Large intestine (tissue), 3 donors: ENCODE results near the gene TGFB1I1. TPM values are rescaled to one million over a fixed set of nuclear protein-coding genes. Genes with fewer than 3 reads are reported as not detected.
A peak's percentile ranks its signal among the peaks of the same experiment; 100 is the strongest.

Experiments used
- DNase-seq, 2 donors: peaks; one replicate each; pipeline versions ENCODE4 v3.0.0 to v3.0.0-alpha.2; 2013
- H3K27ac ChIP-seq: one replicate; pipeline ENCODE4 v1.5.1; 2013; ENCODE audit warnings: low read length
- H3K27me3 ChIP-seq: 2 replicates; pipeline ENCODE4 v1.6.1; 2013; ENCODE audit warnings: low read length; ENCODE audit not compliant: control insufficient read depth, insufficient read depth
- H3K36me3 ChIP-seq: 2 replicates; pipeline ENCODE4 v1.6.1; 2013; ENCODE audit warnings: low read length; ENCODE audit not compliant: control insufficient read depth, insufficient read depth
- H3K4me1 ChIP-seq: one replicate; pipeline ENCODE4 v1.6.1; 2013; ENCODE audit warnings: low read length; ENCODE audit not compliant: control insufficient read depth, insufficient read depth
- H3K4me3 ChIP-seq: one replicate; pipeline ENCODE4 v1.5.1; 2013; ENCODE audit warnings: low read length
- H3K9me3 ChIP-seq: one replicate; pipeline ENCODE4 v1.6.1; 2013; ENCODE audit warnings: mild to moderate bottlenecking, low read depth, low read length, moderate library complexity; ENCODE audit not compliant: control insufficient read depth
- WGBS: methylation state at CpG from one replicate; pipeline ENCODE4 v1.1.5; 2013; ENCODE audit warnings: low lambda C conversion rate; ENCODE audit not compliant: insufficient coverage; 5-methylcytosine and 5-hydroxymethylcytosine counted together
- polyA plus RNA-seq: library from polyadenylated mRNA; unstranded; fragments of 120-200 nt; gene quantifications from one replicate; pipeline ENCODE4 v1.2.1, GENCODE V29; 2013

The TGFB1I1 gene
- polyA plus RNA-seq, 1 donor: 38.7 TPM

DNA sequence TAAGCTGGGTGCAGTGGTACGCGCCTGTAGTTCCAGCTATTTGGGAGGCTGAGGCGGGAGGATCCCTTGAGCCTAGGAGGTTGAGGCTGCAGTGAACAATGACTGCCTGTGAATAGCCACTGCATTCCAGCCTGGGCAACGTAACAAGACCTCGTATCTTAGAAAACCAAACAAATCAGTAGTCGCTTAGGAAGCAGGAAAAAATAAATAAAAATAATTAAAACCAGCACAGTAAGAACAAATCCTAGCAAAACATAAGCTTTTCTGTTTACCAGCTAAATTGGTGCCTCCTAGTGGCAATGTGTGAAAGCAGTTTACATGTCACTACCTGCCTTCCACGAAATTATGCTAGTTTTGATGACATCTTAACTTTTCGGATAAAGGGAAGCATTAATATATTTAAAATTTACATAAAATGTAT is 11.4 kb upstream of the TGFB1I1 start:
- 60% methylated on average over 4 of the region's 8 CpGs for WGBS
- peak in 1 of 2 donors; percentile 32 for DNase-seq
- Histone ChIP-seq H3K27ac (peak overlapping the region; percentile 95), H3K9me3 (no peaks in the 10 kb centered on the region), H3K4me1 (peaks cover 22% of the 10 kb centered on the region), H3K4me3 (peak overlapping the region; percentile 49), H3K36me3 (peaks cover 40% of the 10 kb centered on the region), H3K27me3 (no peaks in the 10 kb centered on the region)

DNA sequence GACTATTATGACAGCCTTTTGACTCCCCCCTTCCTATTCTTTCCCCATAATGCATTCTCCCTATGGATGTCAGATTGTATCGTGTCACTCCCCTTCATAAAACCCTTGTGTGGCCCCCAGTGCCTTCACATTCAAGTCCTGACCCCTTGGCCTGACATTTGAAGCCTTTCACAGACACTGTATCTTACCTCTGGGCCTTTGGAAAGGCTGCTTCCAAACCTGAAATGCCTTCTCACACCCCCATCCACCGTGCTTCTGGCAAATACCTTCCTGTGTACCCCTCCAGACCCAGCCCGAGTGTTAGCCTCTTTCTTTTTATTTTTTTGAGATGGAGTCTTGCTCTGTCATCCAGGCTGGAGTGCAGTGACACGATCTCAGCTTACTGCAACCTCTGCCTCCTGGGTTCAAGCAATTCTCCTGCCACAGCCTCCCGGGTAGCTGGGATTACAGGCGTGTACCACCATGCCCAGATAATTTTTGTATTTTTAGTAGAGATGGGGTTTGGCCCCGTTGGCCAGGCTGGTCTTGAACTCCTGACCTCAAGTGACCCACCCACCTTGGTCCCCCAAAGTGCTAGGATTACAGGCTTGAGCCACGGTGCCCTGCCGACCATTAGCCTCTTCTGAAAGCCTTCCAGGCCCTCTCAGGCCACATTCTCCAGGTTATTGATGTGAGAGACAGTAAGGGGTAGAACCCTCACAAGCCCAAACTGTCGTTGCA is 10.6 kb upstream of the TGFB1I1 start:
- no peak overlapping the region for H3K4me3 ChIP-seq
- no peak overlapping the region for H3K27ac ChIP-seq
- H3K27me3 ChIP-seq: no peaks in the 10 kb centered on the region
- peaks cover 22% of the 10 kb centered on the region for H3K4me1 ChIP-seq
- 83% methylated on average over 1 of the region's 10 CpGs for WGBS
- no peaks in the 10 kb centered on the region for H3K9me3 ChIP-seq
- DNase-seq: no peak
- H3K36me3 ChIP-seq: peaks cover 47% of the 10 kb centered on the region

DNA sequence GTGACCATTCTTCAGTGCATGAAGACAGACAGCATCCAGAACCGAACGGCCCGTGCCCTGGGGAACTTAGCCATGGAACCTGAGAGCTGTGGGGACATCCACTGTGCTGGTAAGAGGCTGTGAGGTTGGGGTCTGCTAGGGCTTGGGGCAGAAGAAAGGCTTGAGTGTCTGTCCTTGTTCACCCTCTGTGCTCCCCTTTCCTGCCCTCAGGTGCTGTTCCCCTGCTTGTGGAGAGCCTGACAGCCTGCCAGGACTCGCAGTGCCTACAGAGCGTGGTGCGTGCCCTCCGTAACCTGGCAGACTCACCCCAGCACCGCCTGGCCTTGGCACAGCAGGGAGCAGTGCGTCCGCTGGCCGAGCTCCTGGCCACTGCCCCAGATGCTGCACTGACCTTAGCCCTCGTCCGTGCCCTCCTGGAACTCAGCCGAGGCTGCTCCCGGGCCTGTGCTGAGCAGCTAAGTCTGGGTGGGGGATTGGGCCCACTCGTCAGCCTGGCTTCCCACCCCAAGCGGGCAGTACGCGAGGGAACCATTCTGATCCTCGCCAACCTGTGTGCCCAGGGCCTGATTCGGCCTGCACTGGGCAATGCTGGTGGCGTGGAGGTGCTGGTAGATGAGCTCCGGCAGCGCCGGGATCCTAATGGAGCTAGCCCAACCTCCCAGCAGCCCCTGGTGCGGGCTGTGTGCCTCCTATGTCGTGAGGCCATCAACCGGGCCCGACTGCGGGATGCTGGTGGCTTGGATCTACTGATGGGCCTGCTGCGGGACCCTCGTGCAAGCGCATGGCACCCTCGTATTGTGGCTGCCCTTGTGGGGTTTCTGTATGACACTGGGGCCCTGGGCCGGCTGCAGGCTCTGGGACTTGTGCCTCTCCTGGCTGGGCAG is 9.8 kb upstream of the TGFB1I1 start:
- Histone ChIP-seq H3K36me3 (peaks cover 43% of the 10 kb centered on the region), H3K4me1 (peaks cover 14% of the 10 kb centered on the region), H3K9me3 (no peaks in the 10 kb centered on the region), H3K27me3 (no peaks in the 10 kb centered on the region), H3K4me3 (no peak overlapping the region), H3K27ac (no peak overlapping the region)
- DNase-seq: no peak
- WGBS: no CpG with 5 or more reads among the region's 35 CpGs

DNA sequence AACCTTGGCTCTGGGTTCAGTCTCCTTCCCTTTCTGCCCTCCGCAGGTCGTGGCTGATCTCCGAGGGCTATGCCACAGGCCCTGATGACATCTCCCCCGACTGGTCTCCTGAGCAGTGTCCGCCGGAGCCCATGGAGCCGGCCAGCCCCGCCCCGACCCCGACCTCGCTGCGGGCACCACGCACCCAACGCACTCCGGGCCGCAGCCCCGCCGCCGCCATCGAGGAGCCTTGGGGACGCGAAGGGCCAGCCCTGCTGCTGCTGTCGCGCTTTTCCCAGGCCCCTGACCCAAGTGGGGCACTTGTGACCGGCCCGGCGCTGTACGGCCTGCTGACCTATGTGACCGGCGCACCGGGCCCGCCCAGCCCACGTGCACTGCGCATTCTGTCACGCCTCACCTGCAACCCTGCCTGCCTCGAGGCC is 7.6 kb upstream of the TGFB1I1 start:
- H3K9me3 ChIP-seq: no peaks in the 10 kb centered on the region
- peaks cover 45% of the 10 kb centered on the region for H3K36me3 ChIP-seq
- no peak overlapping the region for H3K27ac ChIP-seq
- no peak overlapping the region for H3K4me3 ChIP-seq
- no peak for DNase-seq
- WGBS: no CpG with 5 or more reads among the region's 36 CpGs
- peaks cover 5% of the 10 kb centered on the region for H3K4me1 ChIP-seq
- H3K27me3 ChIP-seq: no peaks in the 10 kb centered on the region

DNA sequence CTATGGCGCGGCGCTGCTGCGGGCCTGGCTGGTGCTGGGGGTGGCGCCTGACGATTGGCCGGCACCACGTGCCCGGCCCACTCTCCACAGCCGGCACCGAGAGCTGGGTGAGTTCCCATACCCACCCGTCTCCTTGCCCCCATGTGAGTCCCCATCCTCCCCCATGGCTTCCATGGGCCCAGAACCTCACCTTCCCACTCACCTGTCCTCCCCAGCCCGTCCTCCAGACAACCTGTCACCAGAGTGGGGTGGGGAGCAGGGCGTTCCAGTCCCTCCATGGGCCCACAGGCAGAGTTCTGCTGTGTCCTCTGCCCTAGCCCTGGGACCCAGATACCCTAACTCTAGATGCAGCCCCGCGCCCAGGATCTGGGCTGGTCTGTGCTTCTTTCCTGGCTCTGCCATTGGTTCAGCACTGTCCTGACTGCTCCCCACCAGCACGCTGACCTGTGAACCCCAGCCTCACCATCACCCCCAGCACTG is 7.1 kb upstream of the TGFB1I1 start:
- H3K27me3 ChIP-seq: no peaks in the 10 kb centered on the region
- no CpG with 5 or more reads among the region's 17 CpGs for WGBS
- H3K27ac ChIP-seq: no peak overlapping the region
- H3K36me3 ChIP-seq: peaks cover 45% of the 10 kb centered on the region
- no peak for DNase-seq
- peaks cover 5% of the 10 kb centered on the region for H3K4me1 ChIP-seq
- no peaks in the 10 kb centered on the region for H3K9me3 ChIP-seq
- H3K4me3 ChIP-seq: no peak overlapping the region

DNA sequence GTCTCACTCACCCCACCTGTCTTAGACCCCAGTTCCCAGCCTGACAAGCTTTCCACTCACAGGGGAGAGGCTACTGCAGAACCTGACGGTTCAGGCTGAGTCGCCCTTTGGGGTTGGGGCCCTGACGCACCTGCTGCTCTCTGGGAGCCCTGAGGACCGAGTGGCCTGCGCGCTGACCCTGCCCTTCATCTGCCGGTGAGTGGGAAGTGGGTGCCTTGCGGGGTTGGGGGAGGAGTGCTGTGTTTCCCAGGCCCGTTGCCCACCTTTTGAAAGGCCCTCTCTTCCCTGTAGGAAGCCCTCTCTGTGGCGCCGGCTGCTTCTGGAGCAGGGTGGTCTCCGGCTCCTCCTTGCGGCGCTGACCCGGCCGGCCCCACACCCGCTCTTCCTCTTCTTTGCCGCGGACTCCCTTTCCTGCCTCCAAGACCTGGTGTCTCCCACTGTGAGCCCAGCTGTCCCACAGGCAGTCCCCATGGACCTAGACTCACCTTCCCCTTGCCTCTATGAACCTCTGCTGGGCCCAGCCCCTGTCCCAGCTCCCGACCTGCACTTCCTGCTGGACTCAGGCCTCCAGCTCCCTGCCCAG is 6.1 kb upstream of the TGFB1I1 start:
- DNase-seq: no peak
- H3K36me3 ChIP-seq: peaks cover 45% of the 10 kb centered on the region
- no peak overlapping the region for H3K27ac ChIP-seq
- no peaks in the 10 kb centered on the region for H3K4me1 ChIP-seq
- no peak overlapping the region for H3K4me3 ChIP-seq
- H3K9me3 ChIP-seq: no peaks in the 10 kb centered on the region
- no CpG with 5 or more reads among the region's 20 CpGs for WGBS
- H3K27me3 ChIP-seq: no peaks in the 10 kb centered on the region

DNA sequence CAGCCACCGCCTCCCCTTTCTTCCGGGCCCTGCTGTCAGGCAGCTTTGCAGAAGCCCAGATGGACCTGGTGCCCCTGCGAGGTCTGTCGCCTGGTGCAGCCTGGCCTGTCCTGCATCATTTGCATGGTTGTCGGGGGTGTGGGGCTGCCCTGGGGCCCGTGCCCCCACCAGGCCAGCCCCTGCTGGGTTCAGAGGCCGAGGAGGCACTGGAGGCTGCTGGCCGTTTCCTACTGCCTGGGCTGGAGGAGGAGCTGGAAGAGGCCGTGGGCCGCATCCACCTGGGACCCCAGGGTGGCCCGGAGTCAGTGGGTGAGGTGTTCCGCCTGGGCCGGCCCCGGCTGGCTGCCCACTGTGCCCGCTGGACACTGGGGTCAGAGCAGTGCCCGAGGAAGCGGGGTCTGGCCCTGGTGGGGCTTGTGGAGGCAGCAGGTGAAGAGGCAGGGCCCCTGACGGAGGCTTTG is 5.5 kb upstream of the TGFB1I1 start:
- DNase-seq: no peak
- H3K4me1 ChIP-seq: peaks cover 5% of the 10 kb centered on the region
- H3K36me3 ChIP-seq: peaks cover 45% of the 10 kb centered on the region
- no peaks in the 10 kb centered on the region for H3K27me3 ChIP-seq
- WGBS: no CpG with 5 or more reads among the region's 18 CpGs
- no peak overlapping the region for H3K4me3 ChIP-seq
- H3K9me3 ChIP-seq: no peaks in the 10 kb centered on the region
- H3K27ac ChIP-seq: no peak overlapping the region

DNA sequence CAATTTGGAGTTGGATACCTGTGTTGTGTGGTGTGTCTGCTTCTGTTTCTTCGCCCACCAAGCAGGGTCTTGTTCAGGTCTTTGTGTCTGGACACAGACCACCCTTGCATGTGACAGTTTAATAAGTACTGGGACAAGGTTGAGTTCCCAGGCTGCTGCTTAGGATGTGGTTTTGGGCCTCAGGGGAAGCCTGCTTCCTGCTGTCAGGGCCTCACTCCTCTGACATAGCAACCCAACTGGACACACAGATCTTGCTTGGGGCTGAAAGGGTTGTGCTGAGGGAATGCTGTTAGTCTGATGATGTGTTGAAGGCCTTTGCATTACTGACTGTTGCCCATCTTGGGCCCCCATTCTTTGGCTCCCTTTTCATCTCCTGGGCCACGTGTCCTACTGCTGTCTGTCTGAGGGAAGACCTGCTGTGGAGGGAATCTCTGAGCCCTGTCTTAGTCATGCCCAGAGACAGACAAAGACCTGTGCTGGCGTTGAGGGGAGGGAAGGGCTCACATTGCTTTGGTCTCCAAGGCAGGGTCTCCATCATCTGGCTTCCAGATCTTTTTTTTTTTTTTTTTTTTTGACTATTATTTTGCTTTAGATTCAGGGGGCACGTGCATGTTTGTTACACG is 4.7 kb upstream of the TGFB1I1 start:
- Histone ChIP-seq H3K36me3 (peaks cover 38% of the 10 kb centered on the region), H3K27me3 (no peaks in the 10 kb centered on the region), H3K4me1 (peaks cover 7% of the 10 kb centered on the region), H3K9me3 (no peaks in the 10 kb centered on the region), H3K27ac (no peak overlapping the region), H3K4me3 (no peak overlapping the region)
- DNase-seq: no peak
- no CpG with 5 or more reads among the region's 5 CpGs for WGBS

DNA sequence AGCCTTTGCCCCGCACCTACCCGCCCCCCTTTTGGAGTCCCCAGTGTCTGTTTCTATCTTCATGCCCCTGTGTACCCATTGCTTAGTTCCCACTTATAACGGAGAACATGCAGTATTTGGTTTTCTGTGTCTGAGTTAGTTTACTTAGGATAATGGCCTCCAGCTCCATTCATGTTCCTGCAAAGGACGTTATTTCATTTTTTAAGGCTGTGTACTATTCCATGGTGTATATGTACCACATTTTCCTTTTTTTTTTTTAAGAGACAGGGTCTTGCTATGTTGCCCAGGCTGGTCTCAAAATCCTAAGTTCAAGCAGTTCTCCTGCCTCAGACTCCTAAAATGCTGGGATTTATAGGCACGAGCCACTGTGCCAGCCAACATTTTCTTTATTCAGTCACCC is 4.1 kb upstream of the TGFB1I1 start:
- Histone ChIP-seq H3K4me3 (no peak overlapping the region), H3K36me3 (peaks cover 32% of the 10 kb centered on the region), H3K27ac (no peak overlapping the region), H3K9me3 (peaks cover 3% of the 10 kb centered on the region), H3K4me1 (peaks cover 11% of the 10 kb centered on the region), H3K27me3 (no peaks in the 10 kb centered on the region)
- 90% methylated on average over 2 of the region's 5 CpGs for WGBS
- no peak for DNase-seq

DNA sequence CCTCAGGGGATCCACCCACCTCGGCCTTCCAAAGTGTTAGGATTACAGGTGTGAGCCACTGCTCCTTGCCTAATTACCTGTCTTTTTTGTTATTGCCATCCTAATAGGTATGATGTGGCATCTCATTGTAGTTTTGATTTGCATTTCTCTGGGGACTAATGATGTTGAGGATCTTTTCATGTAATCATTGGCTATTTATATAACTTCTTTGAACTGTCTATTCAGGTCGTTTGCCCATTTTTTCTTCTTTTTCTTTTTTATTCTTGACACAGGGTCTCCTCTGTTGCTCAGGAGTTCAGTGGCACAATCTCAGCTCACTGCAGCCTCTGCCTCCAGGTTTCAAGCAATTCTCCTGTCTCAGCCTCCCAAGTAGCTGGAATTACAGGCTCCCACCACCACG is 1.3 kb upstream of the TGFB1I1 start:
- no peak for DNase-seq
- H3K9me3 ChIP-seq: peaks cover 5% of the 10 kb centered on the region
- H3K36me3 ChIP-seq: peaks cover 20% of the 10 kb centered on the region
- no peak overlapping the region for H3K4me3 ChIP-seq
- WGBS: 78% methylated on average over 1 of the region's 3 CpGs
- peaks cover 26% of the 10 kb centered on the region for H3K4me1 ChIP-seq
- no peak overlapping the region for H3K27ac ChIP-seq
- H3K27me3 ChIP-seq: no peaks in the 10 kb centered on the region
